MM.1S (cell line): Measurements from ENCODE around the gene DUSP15.

Source experiments
- CTCF ChIP-seq: fragments of 300-600 bp; sonication (generic); IDR thresholded peaks from 2 replicates; pipeline ENCODE4 v1.5.1; 2016; ENCODE audit warnings: antibody characterized with exemption, low read length, mixed read lengths
- EZH2phosphoT487 ChIP-seq: fragments of 300-600 bp; sonication (generic); IDR thresholded peaks from 2 replicates; pipeline ENCODE4 v1.6.1; 2018; ENCODE audit warnings: antibody characterized with exemption, low read length

- TF ChIP-seq CTCF: no peak
- TF ChIP-seq EZH2phosphoT487: no peak
Measured at GRCh38 chr20:31915491-31916280, 45.4 kb upstream of the DUSP15 start.
